ENCODE data around the gene EEF1AKMT4.

DNA sequence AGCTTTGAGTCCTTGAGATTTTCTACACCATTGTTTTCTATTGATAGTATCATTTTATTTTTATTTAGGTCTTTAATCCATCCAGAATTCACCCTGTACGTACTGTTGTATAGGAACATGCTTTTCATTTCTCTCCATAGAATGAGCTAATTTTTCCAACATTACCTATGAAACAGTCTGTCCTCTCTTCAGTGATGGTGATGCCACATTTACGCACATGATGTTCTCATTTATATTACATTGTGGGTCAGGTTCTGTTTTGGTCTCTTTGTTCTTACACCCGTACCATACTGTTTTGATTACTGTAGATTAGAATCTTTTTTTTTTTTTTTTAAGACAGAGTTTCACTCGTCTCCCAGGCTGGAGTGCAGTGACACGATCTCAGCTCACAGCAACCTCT lies 37.8 kb upstream of the EEF1AKMT4 start:
- TF ChIP-seq POLR2A (IDR thresholded peaks at IDR 0.05) = no peak
- TF ChIP-seq, protein P1, sequence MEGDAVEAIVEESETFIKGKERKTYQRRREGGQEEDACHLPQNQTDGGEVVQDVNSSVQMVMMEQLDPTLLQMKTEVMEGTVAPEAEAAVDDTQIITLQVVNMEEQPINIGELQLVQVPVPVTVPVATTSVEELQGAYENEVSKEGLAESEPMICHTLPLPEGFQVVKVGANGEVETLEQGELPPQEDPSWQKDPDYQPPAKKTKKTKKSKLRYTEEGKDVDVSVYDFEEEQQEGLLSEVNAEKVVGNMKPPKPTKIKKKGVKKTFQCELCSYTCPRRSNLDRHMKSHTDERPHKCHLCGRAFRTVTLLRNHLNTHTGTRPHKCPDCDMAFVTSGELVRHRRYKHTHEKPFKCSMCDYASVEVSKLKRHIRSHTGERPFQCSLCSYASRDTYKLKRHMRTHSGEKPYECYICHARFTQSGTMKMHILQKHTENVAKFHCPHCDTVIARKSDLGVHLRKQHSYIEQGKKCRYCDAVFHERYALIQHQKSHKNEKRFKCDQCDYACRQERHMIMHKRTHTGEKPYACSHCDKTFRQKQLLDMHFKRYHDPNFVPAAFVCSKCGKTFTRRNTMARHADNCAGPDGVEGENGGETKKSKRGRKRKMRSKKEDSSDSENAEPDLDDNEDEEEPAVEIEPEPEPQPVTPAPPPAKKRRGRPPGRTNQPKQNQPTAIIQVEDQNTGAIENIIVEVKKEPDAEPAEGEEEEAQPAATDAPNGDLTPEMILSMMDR (IDR thresholded peaks at IDR 0.05) = no peak

All from breast epithelium (tissue), 3 donors.